Stimulated activated CD4-positive, alpha-beta T cell treated with anti-CD3 and anti-CD28 coated beads, Interleukin-2, amount 100 ng/mL, for 4 hours (primary cell): ENCODE data around the gene PIAS2.
"Not testable (repeated sequence)": the region's sequence is repeated elsewhere in the genome, so short reads cannot be mapped to it uniquely, and the experiment has no call there.

Experiments used
- DNase-seq: peaks from one replicate; pipeline ENCODE4 v3.0.0-alpha.2; 2020; ENCODE audit warnings: low read depth

The PIAS2 gene, protein sequence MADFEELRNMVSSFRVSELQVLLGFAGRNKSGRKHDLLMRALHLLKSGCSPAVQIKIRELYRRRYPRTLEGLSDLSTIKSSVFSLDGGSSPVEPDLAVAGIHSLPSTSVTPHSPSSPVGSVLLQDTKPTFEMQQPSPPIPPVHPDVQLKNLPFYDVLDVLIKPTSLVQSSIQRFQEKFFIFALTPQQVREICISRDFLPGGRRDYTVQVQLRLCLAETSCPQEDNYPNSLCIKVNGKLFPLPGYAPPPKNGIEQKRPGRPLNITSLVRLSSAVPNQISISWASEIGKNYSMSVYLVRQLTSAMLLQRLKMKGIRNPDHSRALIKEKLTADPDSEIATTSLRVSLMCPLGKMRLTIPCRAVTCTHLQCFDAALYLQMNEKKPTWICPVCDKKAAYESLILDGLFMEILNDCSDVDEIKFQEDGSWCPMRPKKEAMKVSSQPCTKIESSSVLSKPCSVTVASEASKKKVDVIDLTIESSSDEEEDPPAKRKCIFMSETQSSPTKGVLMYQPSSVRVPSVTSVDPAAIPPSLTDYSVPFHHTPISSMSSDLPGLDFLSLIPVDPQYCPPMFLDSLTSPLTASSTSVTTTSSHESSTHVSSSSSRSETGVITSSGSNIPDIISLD

DNA sequence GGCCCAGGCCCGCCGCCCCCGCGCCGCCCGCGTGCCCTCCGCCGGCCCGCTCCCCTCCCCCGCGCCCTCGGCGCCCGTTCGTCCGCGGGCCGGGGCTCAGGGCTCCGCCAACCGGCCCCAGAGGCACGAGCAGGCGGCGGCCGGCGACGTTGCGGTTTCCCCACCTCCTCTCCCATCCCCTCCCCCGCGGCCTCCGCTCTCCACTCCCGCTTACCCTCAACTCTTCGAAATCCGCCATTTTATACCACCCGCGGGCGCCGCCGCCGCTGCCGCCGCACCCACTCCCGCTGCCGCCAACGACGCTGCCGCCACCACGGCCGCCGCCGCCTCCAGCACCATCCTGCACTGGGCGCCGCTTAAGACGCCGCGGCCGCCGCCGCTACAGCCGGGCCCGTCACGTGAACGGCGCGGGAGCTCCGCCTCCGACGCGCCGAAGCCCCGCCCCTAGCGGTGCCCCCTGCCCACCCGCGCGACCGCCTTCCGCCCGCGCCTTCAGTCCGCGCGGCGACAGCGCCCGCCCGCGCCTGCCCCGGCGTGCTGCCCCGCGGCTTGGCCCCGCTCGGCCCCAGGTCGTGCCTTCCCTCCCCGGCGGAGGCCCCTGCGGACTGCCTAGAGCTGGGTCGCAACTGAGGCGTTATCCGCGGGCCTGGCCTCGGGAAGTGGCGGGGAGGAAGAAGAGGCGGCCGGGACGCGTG is at the start of gene PIAS2, which contains the start of gene KATNAL2:
Gene PIAS2 (minus strand): TSS at position 400 of the 695 bp plus-strand sequence. CDS start 162 bp downstream, at position 238.
Gene KATNAL2 (plus strand): TSS at position 495 of the 695 bp plus-strand sequence. CDS start 29,271 bp downstream, outside the sequence.
- peak; percentile 65 for DNase-seq

- DNase-seq: not testable (repeated sequence)
Observed at GRCh38 chr18:46966266-46966665, 49.0 kb upstream of the PIAS2 start.

GRCh38 chr18:46964579-46965293 is 47.4 kb upstream of the PIAS2 start:
- not testable (repeated sequence) for DNase-seq

DNA sequence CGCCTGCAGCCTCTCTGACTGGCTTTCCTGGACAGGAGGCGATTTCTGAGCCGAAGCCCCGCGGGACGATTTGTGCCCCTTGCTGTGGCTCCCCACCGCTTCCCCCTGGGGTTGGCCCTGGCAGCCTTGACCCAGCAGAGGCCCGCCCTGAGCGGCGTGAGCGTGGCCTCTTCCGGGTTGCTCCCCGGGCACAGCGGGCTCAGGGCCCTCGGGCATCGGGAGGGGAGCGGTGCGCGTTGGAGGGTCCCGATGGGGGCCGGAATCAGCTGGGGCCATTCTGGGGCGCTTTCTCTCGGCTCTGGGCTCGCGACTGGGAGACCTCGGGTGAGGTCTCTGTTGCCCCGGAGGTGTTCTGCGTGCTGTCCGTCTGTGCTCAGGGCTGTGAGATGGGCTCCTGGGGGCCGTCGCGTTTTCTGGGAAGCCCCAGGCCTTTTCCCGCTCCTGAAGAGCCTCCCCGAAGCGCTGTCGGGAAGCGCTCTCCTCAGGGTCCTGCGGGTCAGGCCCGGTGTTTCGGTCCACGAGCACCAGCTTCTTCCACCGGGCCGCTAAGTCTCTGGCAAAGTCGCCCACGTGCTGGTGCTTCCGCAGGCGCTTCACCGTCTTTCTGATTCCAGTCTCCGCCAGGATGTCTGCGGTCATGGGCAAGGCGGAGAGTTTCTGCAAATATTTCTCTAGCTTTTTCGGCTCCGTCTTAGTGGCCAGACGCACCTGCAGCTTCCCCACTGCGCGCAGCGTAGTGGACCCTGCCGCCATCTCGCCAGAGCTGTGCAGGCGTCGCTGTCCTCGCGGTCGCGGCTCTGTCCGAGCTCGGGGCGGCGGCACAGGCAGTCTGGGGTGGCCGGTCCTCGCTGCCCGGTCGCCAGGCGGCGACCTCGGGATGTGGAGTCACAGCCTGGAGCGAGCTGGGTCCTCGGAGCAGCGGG is 46.6 kb upstream of the PIAS2 start:
- not testable (repeated sequence) for DNase-seq

- DNase-seq: no peak
Observed at GRCh38 chr18:46958209-46958608, 40.9 kb upstream of the PIAS2 start.

GRCh38 chr18:46953195-46953594 is 35.9 kb upstream of the PIAS2 start:
- no peak for DNase-seq

- DNase-seq: no peak
Observed at GRCh38 chr18:46950064-46950656, 32.9 kb upstream of the PIAS2 start.

- peak; percentile 12 for DNase-seq
Observed at GRCh38 chr18:46946656-46947282, 29.5 kb upstream of the PIAS2 start.

- DNase-seq: no peak
Observed at GRCh38 chr18:46942646-46943045, 25.3 kb upstream of the PIAS2 start.

GRCh38 chr18:46939998-46940571 is 22.8 kb upstream of the PIAS2 start:
- no peak for DNase-seq

DNA sequence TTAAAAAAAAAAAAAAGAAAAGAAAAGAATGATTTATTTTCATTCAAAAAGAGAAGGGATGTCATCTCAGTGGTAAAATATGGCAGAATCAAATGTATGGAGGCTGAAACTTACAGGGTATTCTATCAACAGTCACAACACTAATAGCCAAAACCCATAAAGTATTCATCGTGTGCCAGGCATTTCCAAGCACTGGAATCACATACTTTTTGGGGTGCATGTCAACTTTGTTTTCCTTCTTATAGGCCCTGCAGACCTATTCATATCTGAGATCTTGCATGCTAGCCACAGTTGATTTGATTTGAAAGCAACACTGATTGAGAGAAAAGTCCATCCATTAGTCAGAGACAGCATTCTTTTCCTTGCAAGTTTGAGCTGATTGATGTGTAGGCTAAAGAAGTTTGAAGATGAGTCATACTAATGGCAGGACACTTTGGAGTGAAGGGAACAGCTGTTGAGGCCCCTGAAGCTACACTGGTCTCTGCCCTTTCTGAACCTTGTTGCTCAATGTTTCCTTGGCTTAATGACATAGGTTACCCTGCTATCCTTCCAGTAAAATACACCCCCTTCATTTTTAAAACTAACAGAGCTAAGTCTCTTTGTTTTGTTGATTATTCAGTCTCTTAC is 22.1 kb upstream of the PIAS2 start:
- no peak for DNase-seq

- DNase-seq: no peak
Observed at GRCh38 chr18:46920653-46921052, 3.3 kb upstream of the PIAS2 start.

DNA sequence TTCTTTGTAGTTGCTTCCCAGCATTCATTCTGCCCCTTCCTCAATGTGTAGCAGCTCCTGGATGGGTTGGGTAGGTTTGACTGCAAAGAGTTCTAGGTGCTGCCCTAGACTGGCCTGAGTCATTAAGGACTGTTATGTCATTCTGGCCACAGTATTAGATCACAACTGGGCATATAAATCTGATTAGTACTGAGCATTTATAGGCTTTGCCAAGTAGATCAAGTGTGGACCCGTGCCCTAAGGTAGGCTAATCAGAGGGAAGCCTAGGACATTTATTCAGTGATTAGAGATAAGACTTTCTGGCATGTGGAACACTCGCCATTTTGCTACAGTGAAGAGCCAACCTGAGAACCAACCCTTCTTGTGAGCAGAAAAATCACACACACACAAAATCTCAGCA is 2.8 kb upstream of the PIAS2 start:
- DNase-seq: no peak

DNA sequence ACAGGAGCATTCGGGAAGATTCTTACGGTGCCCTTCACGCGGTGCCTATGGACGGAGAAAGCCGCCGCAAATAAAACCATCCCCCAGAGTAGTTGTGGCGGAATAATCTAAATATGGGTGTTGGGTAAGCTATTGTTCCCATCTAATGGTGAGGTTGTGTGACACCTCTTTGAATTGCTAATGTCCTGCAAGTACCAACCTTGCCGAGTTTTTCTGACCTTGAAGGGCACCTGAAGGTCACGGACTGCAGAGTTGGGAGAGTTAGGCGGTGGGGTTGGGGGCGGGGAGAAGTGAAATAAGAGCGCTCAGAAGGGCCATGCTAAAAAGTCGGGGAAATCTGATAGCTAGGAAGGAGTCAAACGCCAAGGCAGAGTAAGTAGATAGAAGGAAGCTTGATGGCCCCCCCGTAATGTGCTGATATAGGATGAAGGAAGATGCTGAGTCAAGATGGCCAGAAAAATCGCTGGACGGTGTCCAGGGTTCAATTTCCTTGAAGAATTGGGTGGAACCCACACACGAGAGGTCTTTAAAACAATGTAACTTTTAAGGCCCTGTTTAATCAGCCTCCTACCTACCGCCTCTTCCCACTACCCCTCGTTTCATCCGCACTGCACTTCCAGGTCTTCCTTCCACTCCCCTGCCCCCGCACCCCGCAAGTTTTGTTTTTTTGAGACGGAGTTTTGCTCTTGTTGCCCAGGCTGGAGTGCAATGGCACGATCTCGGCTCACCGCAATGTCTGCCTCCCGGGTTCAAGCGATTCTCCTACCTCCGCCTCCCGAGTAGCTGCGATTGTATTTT is 695 bp upstream of the PIAS2 start:
- no peak for DNase-seq

- DNase-seq: peak; percentile 8
Observed at GRCh38 chr18:46916551-46917107, 678 bp downstream of the PIAS2 start.

DNA sequence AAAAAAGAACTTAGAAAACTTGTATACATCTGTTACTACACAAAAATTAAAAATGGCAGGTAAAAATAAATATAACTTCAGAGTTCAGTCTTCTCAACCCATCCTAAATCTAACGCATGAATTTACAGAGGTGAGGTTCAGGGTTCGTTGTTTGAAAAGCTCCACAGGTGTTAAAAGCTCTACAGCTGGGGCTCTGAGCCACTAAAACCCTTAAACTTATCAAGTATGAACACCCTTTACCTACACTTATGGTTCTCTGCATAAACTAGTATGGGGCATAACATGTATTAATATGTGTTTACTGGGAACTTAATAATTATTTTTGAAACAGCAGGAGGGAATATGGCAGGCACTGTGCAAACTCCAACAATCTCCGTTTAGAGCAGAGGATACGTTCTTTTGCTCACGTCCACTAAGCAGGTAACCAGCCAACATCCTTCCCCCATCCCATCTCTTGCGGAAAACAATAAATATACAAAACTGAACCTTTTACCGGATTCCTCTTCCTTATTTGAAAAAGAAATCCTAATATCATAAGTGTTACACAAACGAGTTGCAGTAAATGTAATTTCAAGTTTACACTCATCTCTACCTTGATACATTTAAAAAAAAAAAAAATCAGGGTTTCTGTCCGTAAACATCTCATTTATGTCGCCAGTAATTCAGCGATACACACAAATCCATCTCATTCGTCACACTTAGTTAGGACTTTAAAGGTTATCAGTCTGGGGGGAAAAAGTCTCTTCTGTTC is 1.3 kb downstream of the PIAS2 start:
- no peak for DNase-seq

GRCh38 chr18:46910856-46911255 is 6.5 kb downstream of the PIAS2 start:
- no peak for DNase-seq
